IPS-15b (cell line): ENCODE results near the gene FANCL.
"Not testable (repeated sequence)": the region's sequence is repeated elsewhere in the genome, so short reads cannot be mapped to it uniquely, and the experiment has no call there.

ENCODE experiments used
- H3K27me3 ChIP-seq: one replicate; pipeline ENCODE4 v1.6.1; 2013; ENCODE audit warnings: low read length; ENCODE audit not compliant: control insufficient read depth, insufficient read depth
- H3K36me3 ChIP-seq: one replicate; pipeline ENCODE4 v1.6.1; 2013; ENCODE audit warnings: low read length; ENCODE audit not compliant: control insufficient read depth, insufficient read depth
- H3K4me1 ChIP-seq: one replicate; pipeline ENCODE4 v1.6.1; 2013; ENCODE audit warnings: mild to moderate bottlenecking, low read length; ENCODE audit not compliant: control insufficient read depth, insufficient read depth
- H3K4me3 ChIP-seq: one replicate; pipeline ENCODE4 v1.5.1; 2013; ENCODE audit warnings: low read depth, low read length
- H3K9ac ChIP-seq: one replicate; pipeline ENCODE4 v1.6.1; 2013; ENCODE audit warnings: low read depth, mild to moderate bottlenecking, low read length
- H3K9me3 ChIP-seq: one replicate; pipeline ENCODE4 v1.6.1; 2013; ENCODE audit warnings: mild to moderate bottlenecking, low read length; ENCODE audit not compliant: control insufficient read depth, insufficient read depth

FANCL gene

DNA sequence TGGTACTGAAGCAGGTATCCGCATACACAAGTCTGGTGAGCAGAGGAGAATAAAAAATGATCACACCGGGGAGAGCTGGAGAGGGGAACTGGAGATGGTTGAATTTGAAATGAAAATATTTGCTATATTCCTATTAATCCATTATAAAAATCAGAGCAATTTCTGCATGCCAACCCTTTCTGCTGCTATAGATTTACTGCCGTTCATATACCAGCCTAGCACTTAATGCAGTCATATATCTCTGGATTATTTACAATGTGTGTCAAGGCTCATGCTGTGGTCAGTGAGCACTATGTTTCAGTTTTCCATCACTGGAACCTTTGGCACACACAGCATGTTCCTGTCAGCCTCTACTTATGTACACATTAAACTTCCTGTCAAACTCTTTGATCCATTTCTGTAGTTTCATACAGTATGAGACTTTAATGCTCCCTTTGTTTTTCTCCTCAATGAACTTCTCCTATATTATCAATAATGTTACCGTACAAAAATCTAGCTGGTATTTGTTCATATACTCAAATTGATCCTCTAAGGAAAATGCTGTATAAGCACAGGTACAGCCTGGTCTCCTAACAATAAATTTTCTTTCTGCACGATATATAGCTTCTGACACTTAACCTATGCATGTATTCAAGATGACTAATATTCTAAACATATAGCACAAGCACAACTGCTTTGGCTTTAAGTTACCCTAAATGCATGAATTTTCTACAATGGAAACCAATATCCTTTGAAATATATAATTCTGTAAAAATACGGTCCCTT is 36.7 kb downstream of the FANCL start:
- Histone ChIP-seq H3K27me3 (no peaks in the 10 kb centered on the region), H3K9ac (no peak overlapping the region), H3K4me1 (peaks cover 15% of the 10 kb centered on the region), H3K9me3 (no peaks in the 10 kb centered on the region), H3K4me3 (no peak overlapping the region), H3K36me3 (no peaks in the 10 kb centered on the region)

DNA sequence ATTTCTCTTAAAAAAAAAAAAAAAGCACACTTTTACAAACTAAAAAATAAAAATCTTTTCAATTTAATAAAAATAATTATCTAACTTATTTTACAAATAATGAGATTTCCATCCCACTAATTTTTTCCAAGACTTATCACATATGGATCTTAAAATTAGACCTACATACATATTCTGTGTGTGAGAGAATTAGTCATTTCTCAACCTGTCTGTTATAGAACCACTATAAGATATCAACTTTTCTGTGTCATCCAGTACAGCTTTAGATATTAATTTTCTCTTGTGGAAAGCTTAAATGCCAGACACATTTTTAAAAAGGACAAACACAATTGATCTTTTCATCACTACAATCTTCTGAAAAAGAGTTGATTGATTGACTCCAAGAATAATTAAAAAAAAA is 38.1 kb downstream of the FANCL start:
- Histone ChIP-seq H3K27me3 (no peaks in the 10 kb centered on the region), H3K4me3 (no peak overlapping the region), H3K4me1 (peaks cover 12% of the 10 kb centered on the region), H3K9ac (no peak overlapping the region), H3K36me3 (no peaks in the 10 kb centered on the region), H3K9me3 (no peaks in the 10 kb centered on the region)

DNA sequence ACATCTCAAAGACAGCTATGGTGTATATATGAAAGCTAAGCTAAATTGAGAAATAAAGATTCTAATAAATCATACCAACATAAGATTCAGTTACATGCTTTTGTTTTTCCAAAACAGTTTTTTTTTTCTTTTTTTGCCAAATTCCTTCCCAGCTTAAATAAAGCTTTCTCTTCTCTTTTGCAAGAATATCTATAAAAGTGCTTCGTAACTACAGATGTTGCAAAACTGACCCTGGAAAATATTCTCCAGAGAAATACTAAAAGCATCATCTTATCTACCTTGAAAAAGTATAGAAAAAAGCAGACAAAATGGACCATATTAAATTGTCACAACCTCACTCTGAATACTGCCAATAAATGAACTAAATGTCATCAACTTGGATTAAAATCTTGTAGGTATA is 38.7 kb downstream of the FANCL start:
- no peaks in the 10 kb centered on the region for H3K36me3 ChIP-seq
- H3K4me3 ChIP-seq, result no peak overlapping the region
- H3K9me3 ChIP-seq, result no peaks in the 10 kb centered on the region
- peaks cover 7% of the 10 kb centered on the region for H3K4me1 ChIP-seq
- H3K9ac ChIP-seq, result no peak overlapping the region
- H3K27me3 ChIP-seq, result no peaks in the 10 kb centered on the region

DNA sequence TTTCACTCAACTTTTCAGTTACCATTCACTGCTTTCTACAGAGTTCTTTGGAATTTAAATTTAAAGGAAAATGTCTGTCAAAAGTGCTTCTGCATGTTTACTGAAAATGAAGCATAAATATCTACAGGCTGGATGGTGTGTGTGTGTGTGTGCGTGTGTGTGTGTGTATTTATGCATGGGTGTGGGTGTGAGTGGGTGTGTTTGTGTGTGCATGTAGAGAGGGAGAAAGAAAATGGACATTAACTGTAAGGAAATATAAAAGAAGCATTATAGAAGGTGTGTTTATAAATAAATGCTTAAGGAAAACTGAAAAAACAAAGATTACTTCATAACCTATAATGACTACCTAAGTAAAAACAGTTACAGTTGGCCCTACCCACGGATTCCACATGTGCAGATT is 43.2 kb downstream of the FANCL start:
- H3K9ac ChIP-seq, result no peak overlapping the region
- H3K27me3 ChIP-seq, result no peaks in the 10 kb centered on the region
- no peaks in the 10 kb centered on the region for H3K9me3 ChIP-seq
- H3K4me3 ChIP-seq, result no peak overlapping the region
- no peaks in the 10 kb centered on the region for H3K4me1 ChIP-seq
- H3K36me3 ChIP-seq, result no peaks in the 10 kb centered on the region

DNA sequence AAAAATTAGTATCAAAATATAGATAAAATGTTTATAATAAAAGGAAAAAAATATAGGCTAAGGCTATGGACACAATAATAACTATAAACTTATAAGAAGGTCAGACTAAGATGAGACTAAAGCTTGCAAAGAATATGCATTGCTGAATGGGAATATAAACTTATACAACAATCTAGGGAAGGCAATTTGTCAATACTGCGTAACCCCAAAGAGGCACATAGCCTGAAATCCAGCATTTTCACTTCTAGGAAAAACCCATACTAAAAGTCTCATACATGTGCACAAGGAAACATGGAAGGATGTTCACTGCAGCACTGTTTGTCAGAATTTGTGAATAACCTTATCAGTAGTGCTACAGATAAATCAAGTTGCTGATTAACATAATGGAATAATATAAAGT is 45.5 kb downstream of the FANCL start:
- no peaks in the 10 kb centered on the region for H3K4me1 ChIP-seq
- H3K4me3 ChIP-seq, result no peak overlapping the region
- no peak overlapping the region for H3K9ac ChIP-seq
- no peaks in the 10 kb centered on the region for H3K9me3 ChIP-seq
- H3K27me3 ChIP-seq, result no peaks in the 10 kb centered on the region
- H3K36me3 ChIP-seq, result no peaks in the 10 kb centered on the region

DNA sequence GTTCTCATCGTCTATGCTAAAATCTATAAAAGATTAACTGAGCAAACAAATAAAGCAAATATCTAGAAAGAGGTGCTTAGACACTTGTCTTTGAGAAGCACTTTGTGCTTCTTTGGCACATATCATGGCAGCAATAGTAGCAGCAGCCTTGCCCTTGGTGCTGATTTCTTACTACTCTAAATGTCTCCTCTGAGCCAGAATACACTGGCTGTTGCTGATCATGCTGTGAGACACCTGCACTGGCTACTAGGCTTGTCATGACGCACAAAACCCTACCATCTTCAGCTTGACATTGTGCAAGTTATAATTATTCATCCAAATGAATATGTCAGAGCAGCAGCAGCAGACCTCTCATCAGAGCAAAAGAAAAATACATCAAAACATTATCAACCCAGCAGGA is 46.7 kb downstream of the FANCL start:
- H3K27me3 ChIP-seq, result no peaks in the 10 kb centered on the region
- no peaks in the 10 kb centered on the region for H3K36me3 ChIP-seq
- H3K4me3 ChIP-seq, result no peak overlapping the region
- H3K4me1 ChIP-seq, result no peaks in the 10 kb centered on the region
- no peak overlapping the region for H3K9ac ChIP-seq
- no peaks in the 10 kb centered on the region for H3K9me3 ChIP-seq

DNA sequence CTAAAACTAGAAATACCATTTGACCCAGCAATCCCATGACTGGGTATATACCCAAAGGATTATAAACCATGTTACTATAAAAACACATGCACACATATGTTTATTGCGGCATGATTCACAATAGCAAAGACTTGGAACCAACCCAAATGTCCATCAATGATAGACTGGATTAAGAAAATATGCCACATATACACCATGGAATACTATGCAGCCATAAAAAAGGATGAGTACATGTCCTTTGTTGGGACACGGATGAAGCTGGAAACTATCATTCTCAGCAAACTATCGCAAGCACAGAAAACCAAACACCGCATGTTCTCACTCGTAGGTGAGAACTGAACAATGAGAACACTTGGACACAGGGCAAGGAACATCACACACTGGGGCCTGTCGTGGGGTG is 54.1 kb downstream of the FANCL start:
- H3K27me3 ChIP-seq, H3K4me1 ChIP-seq: not testable (repeated sequence)

DNA sequence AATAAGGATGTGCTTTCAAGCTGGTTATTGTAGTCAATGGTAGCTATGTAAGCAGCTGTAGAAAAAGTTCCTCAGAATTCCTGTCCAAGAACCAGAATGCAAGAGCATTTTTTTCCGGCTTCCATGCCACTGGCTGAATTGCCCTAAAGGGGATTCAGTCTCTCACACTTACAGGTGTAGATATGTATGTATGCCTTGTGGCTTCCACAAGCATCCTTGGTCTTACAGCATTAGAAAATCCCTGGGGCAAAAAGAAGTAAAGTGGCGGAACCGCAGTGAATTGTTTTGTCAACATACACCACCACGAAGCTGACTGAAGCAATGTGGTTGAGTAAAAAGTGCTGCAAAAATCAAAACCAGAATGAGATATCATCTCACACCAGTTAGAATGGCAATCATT is 54.6 kb downstream of the FANCL start:
- no peak overlapping the region for H3K9ac ChIP-seq
- H3K36me3 ChIP-seq, result no peaks in the 10 kb centered on the region
- H3K4me1 ChIP-seq, result no peaks in the 10 kb centered on the region
- no peaks in the 10 kb centered on the region for H3K27me3 ChIP-seq
- H3K9me3 ChIP-seq, result no peaks in the 10 kb centered on the region
- H3K4me3 ChIP-seq, result no peak overlapping the region

More for the DNA sequence above, 54.1 kb downstream of the FANCL start:
- H3K4me3 ChIP-seq, H3K9ac ChIP-seq, H3K9me3 ChIP-seq, H3K36me3 ChIP-seq: not testable (repeated sequence)

DNA sequence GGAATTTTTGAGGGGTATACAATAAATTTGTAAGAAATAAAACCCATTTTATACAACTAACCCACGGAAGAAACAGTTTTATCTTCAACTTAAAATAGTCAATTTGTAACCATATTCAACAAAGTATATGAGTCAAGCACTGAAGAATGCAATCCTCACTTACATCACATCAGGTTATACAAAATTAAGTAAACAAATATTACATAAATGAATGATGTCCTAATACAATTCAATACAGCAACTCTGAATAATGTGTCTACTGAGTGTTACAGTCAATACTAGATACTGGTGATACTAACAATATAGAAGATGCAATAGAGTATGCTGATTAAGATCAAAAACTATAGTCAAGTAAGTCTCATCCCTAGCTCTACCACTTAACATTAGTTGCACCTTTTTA is 58.6 kb downstream of the FANCL start:
- Histone ChIP-seq H3K27me3 (no peaks in the 10 kb centered on the region), H3K9ac (no peak overlapping the region), H3K4me1 (no peaks in the 10 kb centered on the region), H3K36me3 (no peaks in the 10 kb centered on the region), H3K9me3 (no peaks in the 10 kb centered on the region), H3K4me3 (no peak overlapping the region)

DNA sequence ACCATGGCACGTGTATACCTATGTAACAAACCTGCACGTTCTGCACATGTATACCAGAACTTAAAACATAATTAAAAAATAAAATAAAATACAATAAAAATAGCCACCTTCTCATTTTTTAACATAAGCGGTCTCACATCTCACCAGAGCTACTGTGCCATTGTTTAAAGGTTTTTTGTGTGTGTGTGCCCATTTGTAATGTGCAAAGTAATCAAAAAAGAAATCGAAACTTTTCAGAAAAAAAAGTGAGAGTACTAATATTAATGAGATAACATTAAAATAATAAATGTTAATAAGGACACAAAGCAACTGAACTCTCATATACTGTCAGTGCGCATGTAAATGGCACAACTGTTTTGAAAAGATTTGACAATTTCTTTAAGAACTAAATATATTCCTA is 60.5 kb downstream of the FANCL start:
- no peaks in the 10 kb centered on the region for H3K9me3 ChIP-seq
- no peak overlapping the region for H3K9ac ChIP-seq
- H3K27me3 ChIP-seq, result no peaks in the 10 kb centered on the region
- H3K4me1 ChIP-seq, result no peaks in the 10 kb centered on the region
- no peaks in the 10 kb centered on the region for H3K36me3 ChIP-seq
- H3K4me3 ChIP-seq, result no peak overlapping the region

DNA sequence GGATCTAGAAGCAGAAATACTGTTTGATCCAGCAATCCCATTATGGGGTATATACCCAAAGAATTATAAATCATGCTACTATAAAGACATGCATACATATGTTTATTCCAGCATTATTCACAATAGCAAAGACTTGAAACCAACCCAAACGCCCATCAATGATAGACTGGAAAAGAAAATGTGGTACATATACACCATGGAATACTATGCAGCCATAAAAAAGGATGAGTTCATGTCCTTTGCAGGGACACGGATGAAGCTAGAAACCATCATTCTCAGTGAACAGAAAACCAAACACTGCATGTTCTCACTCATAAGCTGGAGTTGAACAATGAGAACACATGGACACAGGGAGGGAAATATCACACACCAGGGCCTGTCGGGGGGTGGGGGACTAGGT is 61.0 kb downstream of the FANCL start:
- not testable (repeated sequence) for H3K9me3 ChIP-seq

DNA sequence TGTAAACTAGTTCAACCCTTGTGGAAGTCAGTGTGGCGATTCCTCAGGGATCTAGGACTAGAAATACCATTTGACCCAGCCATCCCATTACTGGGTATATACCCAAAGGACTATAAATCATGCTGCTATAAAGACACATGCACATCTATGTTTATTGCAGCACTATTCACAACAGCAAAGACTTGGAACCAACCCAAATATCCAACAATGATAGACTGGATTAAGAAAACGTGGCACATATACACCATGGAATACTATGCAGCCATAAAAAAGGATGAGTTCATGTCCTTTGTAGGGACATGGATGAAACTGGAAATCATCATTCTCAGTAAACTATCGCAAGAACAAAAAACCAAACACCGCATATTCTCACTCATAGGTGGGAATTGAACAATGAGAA is 63.9 kb downstream of the FANCL start:
- not testable (repeated sequence) for H3K4me3 ChIP-seq, H3K36me3 ChIP-seq, H3K4me1 ChIP-seq, H3K9ac ChIP-seq, H3K27me3 ChIP-seq, H3K9me3 ChIP-seq

More for the DNA sequence above, 61.0 kb downstream of the FANCL start:
- H3K36me3 ChIP-seq, H3K4me1 ChIP-seq, H3K27me3 ChIP-seq, H3K4me3 ChIP-seq, H3K9ac ChIP-seq: not testable (repeated sequence)
